HepG2 (cell line): Measurements from ENCODE around the gene SEC14L2. TPM values are rescaled to one million over a fixed set of nuclear protein-coding genes. Genes with fewer than 3 reads are reported as not detected.

Source experiments
- ATRX ChIP-seq: sonication (generic); formaldehyde crosslinking; IDR thresholded peaks from 2 replicates; pipeline ENCODE4 v1.4.0; 2020; ENCODE audit warnings: missing genetic modification reagents, borderline replicate concordance
- BCL3 ChIP-seq: sonication (generic); formaldehyde crosslinking; IDR thresholded peaks from 2 replicates; pipeline ENCODE4 v1.5.1; 2020; ENCODE audit warnings: mild to moderate bottlenecking, missing genetic modification reagents, moderate library complexity
- GABPA ChIP-seq, 2 experiments: IDR thresholded peaks; 2 replicates each; pipeline ENCODE4 v1.6.1; 2011 to 2016; ENCODE audit warnings: low read depth in 2 of 2, low read length in 1 of 2, missing biosample characterization in 1 of 2, missing genetic modification characterization in 1 of 2
- HMGA1 ChIP-seq: sonication (generic); formaldehyde crosslinking; conservative IDR thresholded peaks from 2 replicates; pipeline ENCODE4 v1.4.0; 2020; ENCODE audit warnings: missing genetic modification reagents
- HOXA3 ChIP-seq: sonication (generic); formaldehyde crosslinking; IDR thresholded peaks from 2 replicates; pipeline ENCODE4 v1.5.0; 2020; ENCODE audit warnings: missing genetic modification reagents
- KAT8 ChIP-seq: IDR thresholded peaks from 2 replicates; pipeline ENCODE4 v1.6.1; 2016; ENCODE audit warnings: missing genetic modification reagents, missing compliant biosample characterization
- MIXL1 ChIP-seq: IDR thresholded peaks from 2 replicates; pipeline ENCODE4 v1.6.1; 2016
- PREB ChIP-seq: sonication (generic); formaldehyde crosslinking; IDR thresholded peaks from 2 replicates; pipeline ENCODE4 v1.4.0; 2020; ENCODE audit warnings: missing genetic modification reagents
- RORA ChIP-seq: sonication (generic); formaldehyde crosslinking; IDR thresholded peaks from 2 replicates; pipeline ENCODE4 v1.5.0; 2020; ENCODE audit warnings: mild to moderate bottlenecking, missing genetic modification reagents, moderate library complexity
- SP2 ChIP-seq: sonication (generic); formaldehyde crosslinking; IDR thresholded peaks from 2 replicates; pipeline ENCODE4 v1.5.1; 2020; ENCODE audit warnings: mild to moderate bottlenecking, missing genetic modification reagents
- TERF1 ChIP-seq: sonication (generic); formaldehyde crosslinking; IDR thresholded peaks from 2 replicates; pipeline ENCODE4 v1.8.0; 2022; ENCODE audit warnings: mild to moderate bottlenecking, missing genetic modification reagents, moderate library complexity
- TRIM24 ChIP-seq: sonication (generic); formaldehyde crosslinking; IDR thresholded peaks from 2 replicates; pipeline ENCODE4 v1.8.0; 2022; ENCODE audit warnings: mild to moderate bottlenecking, missing genetic modification reagents
- ZBTB10 ChIP-seq: sonication (generic); formaldehyde crosslinking; IDR thresholded peaks from 2 replicates; pipeline ENCODE4 v1.4.0; 2020; ENCODE audit warnings: missing genetic modification reagents, borderline replicate concordance
- ZBTB33 ChIP-seq: sonication (generic); formaldehyde crosslinking; IDR thresholded peaks from 2 replicates; pipeline ENCODE4 v1.4.0; 2020; ENCODE audit warnings: missing genetic modification reagents
- ZBTB39 ChIP-seq: sonication (generic); formaldehyde crosslinking; IDR thresholded peaks from 2 replicates; pipeline ENCODE4 v1.5.0; 2020; ENCODE audit warnings: missing genetic modification reagents
- ZNF205 ChIP-seq: IDR thresholded peaks from 2 replicates; pipeline ENCODE4 v1.6.1; 2018; ENCODE audit warnings: missing biosample characterization, missing genetic modification reagents
- ZNF256 ChIP-seq: sonication (generic); formaldehyde crosslinking; conservative IDR thresholded peaks from 2 replicates; pipeline ENCODE4 v1.4.0; 2020; ENCODE audit warnings: missing genetic modification reagents
- ZNF331 ChIP-seq: sonication (generic); formaldehyde crosslinking; IDR thresholded peaks from 2 replicates; pipeline ENCODE4 v1.4.0; 2020; ENCODE audit warnings: missing genetic modification reagents
- ZNF343 ChIP-seq: sonication (generic); formaldehyde crosslinking; IDR thresholded peaks from 2 replicates; pipeline ENCODE4 v1.4.0; 2020; ENCODE audit warnings: mild to moderate bottlenecking, missing genetic modification reagents
- ZNF713 ChIP-seq: sonication (generic); formaldehyde crosslinking; IDR thresholded peaks from 2 replicates; pipeline ENCODE4 v1.4.0; 2020; ENCODE audit warnings: mild to moderate bottlenecking, missing genetic modification reagents
- ZNF841 ChIP-seq: sonication (generic); formaldehyde crosslinking; IDR thresholded peaks from 2 replicates; pipeline ENCODE4 v1.8.1; 2023; ENCODE audit warnings: missing genetic modification reagents, borderline replicate concordance
- polyA plus RNA-seq, 8 experiments: library from polyadenylated mRNA; depleted of rRNA in 3 of 8; stranded (reverse) in 7 of 8; unstranded in 1 of 8; fragments of >200 nt; fragmentation: Illumina TruSeq in 4 of 8; extraction: Trizol in 4 of 8; gene quantifications; 2 replicates each; pipeline versions ENCODE4 v1.2.1 to v1.2.3, GENCODE V29; 2011 to 2016; ENCODE audit warnings: low read depth in 4 of 8, missing spikeins in 1 of 8, mixed read lengths in 1 of 8; ENCODE audit not compliant: insufficient read depth in 1 of 8
- total RNA-seq, 5 experiments: library from RNA; depleted of rRNA; stranded (reverse); fragments of >200 nt; fragmentation: Illumina TruSeq; extraction: Trizol; gene quantifications; 2 replicates each; pipeline ENCODE4 v1.2.3, GENCODE V29; 2016; ENCODE audit warnings: low read depth in 1 of 5

Gene SEC14L2
- total and polyA plus RNA-seq, 2 of the 13 experiments (the other 11 are each of a cell fraction or from before 2014, with no cell fraction given): 4.1 to 5.1 TPM

GRCh38 chr22:30435674-30436126 is 38.9 kb downstream of the SEC14L2 start (continued):
- no peak for TF ChIP-seq TRIM24 (CRISPR knock-in tag)
- no peak for TF ChIP-seq ZNF256 (CRISPR knock-in tag)
- TF ChIP-seq BCL3 (CRISPR knock-in tag): no peak
- TF ChIP-seq KAT8 (CRISPR knock-in tag): peak; percentile 54; the same call in 1 of the 2 replicates
- no peak for TF ChIP-seq ZNF205 (CRISPR knock-in tag)
- no peak for TF ChIP-seq HMGA1 (CRISPR knock-in tag)
- no peak for TF ChIP-seq ZNF331 (CRISPR knock-in tag)
- TF ChIP-seq ZNF343 (CRISPR knock-in tag): no peak
- no peak for TF ChIP-seq ZNF841 (CRISPR knock-in tag)
- TF ChIP-seq GABPA (IDR thresholded peaks at IDR 0.05; ENCODE audit: low read depth, low read length): peak; percentile 86
- TF ChIP-seq GABPA (CRISPR knock-in tag; IDR thresholded peaks at IDR 0.05; ENCODE audit: low read depth): peak; percentile 98
- no peak for TF ChIP-seq ZBTB39
- TF ChIP-seq RORA: no peak
- no peak for TF ChIP-seq SP2 (CRISPR knock-in tag)
- TF ChIP-seq ATRX (CRISPR knock-in tag): no peak
- TF ChIP-seq TERF1: no peak
- TF ChIP-seq ZBTB33 (CRISPR knock-in tag): peak; percentile 92
- no peak for TF ChIP-seq PREB
- peak; percentile 95 for TF ChIP-seq HOXA3 (CRISPR knock-in tag)
- TF ChIP-seq MIXL1 (CRISPR knock-in tag): no peak
- no peak for TF ChIP-seq ZBTB10 (CRISPR knock-in tag)
- no peak for TF ChIP-seq ZNF713 (CRISPR knock-in tag)
